ENCODE results near the gene KCNA10. TPM values are rescaled to one million over a fixed set of nuclear protein-coding genes. Genes with fewer than 3 reads are reported as not detected.

The KCNA10 gene
- total RNA-seq, 1 experiment from 2014 or later = not detected

DNA sequence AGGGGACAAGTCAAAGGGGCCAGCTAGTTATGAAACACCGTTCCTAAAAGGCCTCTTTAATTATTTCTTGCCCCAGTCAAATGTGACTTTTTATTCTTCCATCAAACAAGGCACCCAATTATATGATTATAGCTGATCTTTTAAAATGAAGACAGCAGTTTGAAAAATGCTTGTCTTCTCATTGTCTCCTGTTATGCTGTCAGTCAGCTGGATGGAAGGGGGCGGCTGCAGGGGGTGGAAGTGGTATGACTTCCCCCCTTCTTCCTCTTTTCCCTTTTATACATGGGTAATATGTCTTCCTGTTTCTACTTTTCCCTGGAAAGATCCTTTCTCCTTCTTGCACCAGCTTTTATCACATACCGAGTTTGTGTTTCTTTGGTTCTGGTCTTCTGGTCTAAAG, 25.8 kb upstream of the KCNA10 start (continued):
- TF ChIP-seq AFF4 (CRISPR knock-in tag; IDR thresholded peaks at IDR 0.05; ENCODE audit: borderline replicate concordance) (no peak), IRF1 (CRISPR knock-in tag; IDR thresholded peaks at IDR 0.05) (no peak), NR3C1 (CRISPR knock-in tag; conservative IDR thresholded peaks at IDR 0.05; ENCODE audit: low read depth) (no peak), ATF1 (CRISPR knock-in tag; IDR thresholded peaks at IDR 0.05) (no peak), ZNF671 (CRISPR knock-in tag; IDR thresholded peaks at IDR 0.05) (no peak), SOX15 (CRISPR knock-in tag; IDR thresholded peaks at IDR 0.05) (no peak), RELA (CRISPR knock-in tag; IDR thresholded peaks at IDR 0.05; ENCODE audit: borderline replicate concordance) (no peak), NFE2L1 (CRISPR knock-in tag; IDR thresholded peaks at IDR 0.05) (no peak)
- TF ChIP-seq, protein P1, sequence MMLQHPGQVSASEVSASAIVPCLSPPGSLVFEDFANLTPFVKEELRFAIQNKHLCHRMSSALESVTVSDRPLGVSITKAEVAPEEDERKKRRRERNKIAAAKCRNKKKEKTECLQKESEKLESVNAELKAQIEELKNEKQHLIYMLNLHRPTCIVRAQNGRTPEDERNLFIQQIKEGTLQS (CRISPR knock-in tag; conservative IDR thresholded peaks at IDR 0.05) = no peak

- Mint-ChIP-seq H3K4me1 (no peaks in the 10 kb centered on the region), H3K27me3 (ENCODE audit: low read depth) (no peaks in the 10 kb centered on the region; the same call in 1 of the 2 replicates), H3K9me3 (no peaks in the 10 kb centered on the region), H3K4me3 (no peak overlapping the region), H3K36me3 (no peaks in the 10 kb centered on the region), H3K27ac (no peak overlapping the region)
- ATAC-seq (no peak), DNase-seq (ENCODE audit: low spot score) (no peak)
- ChIA-PET CTCF (interaction anchor here (1.0 to 1.7 kb wide), 3 partner anchors 11 to 19 kb away, joined by 3 to 9 read pairs (median 4); no protein-coding TSS in a partner anchor), POLR2A (no interaction called here)
- no peak for TF ChIP-seq PRRX2 (CRISPR knock-in tag; IDR thresholded peaks at IDR 0.05)
- no peak for TF ChIP-seq EMX1 (CRISPR knock-in tag; IDR thresholded peaks at IDR 0.05)
- TF ChIP-seq, protein P2, sequence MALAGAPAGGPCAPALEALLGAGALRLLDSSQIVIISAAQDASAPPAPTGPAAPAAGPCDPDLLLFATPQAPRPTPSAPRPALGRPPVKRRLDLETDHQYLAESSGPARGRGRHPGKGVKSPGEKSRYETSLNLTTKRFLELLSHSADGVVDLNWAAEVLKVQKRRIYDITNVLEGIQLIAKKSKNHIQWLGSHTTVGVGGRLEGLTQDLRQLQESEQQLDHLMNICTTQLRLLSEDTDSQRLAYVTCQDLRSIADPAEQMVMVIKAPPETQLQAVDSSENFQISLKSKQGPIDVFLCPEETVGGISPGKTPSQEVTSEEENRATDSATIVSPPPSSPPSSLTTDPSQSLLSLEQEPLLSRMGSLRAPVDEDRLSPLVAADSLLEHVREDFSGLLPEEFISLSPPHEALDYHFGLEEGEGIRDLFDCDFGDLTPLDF (CRISPR knock-in tag; IDR thresholded peaks at IDR 0.05) = no peak
- TF ChIP-seq, protein P1 (CRISPR knock-in tag; conservative IDR thresholded peaks at IDR 0.05) = no peak
- TF ChIP-seq, protein P3, sequence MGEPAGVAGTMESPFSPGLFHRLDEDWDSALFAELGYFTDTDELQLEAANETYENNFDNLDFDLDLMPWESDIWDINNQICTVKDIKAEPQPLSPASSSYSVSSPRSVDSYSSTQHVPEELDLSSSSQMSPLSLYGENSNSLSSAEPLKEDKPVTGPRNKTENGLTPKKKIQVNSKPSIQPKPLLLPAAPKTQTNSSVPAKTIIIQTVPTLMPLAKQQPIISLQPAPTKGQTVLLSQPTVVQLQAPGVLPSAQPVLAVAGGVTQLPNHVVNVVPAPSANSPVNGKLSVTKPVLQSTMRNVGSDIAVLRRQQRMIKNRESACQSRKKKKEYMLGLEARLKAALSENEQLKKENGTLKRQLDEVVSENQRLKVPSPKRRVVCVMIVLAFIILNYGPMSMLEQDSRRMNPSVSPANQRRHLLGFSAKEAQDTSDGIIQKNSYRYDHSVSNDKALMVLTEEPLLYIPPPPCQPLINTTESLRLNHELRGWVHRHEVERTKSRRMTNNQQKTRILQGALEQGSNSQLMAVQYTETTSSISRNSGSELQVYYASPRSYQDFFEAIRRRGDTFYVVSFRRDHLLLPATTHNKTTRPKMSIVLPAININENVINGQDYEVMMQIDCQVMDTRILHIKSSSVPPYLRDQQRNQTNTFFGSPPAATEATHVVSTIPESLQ (CRISPR knock-in tag; IDR thresholded peaks at IDR 0.05) = no peak
- TF ChIP-seq FOXP4 (CRISPR knock-in tag; IDR thresholded peaks at IDR 0.05) = no peak
- TF ChIP-seq AFF4 (CRISPR knock-in tag; IDR thresholded peaks at IDR 0.05; ENCODE audit: borderline replicate concordance) = no peak
Measured at GRCh38 chr1:110542725-110543124, 23.8 kb upstream of the KCNA10 start.

Measured in WTC11 (cell line).